ENCODE measurements around the gene GPR78.
"Not testable (repeated sequence)": the region's sequence is repeated elsewhere in the genome, so short reads cannot be mapped to it uniquely, and the experiment has no call there.

GPR78 gene

DNA sequence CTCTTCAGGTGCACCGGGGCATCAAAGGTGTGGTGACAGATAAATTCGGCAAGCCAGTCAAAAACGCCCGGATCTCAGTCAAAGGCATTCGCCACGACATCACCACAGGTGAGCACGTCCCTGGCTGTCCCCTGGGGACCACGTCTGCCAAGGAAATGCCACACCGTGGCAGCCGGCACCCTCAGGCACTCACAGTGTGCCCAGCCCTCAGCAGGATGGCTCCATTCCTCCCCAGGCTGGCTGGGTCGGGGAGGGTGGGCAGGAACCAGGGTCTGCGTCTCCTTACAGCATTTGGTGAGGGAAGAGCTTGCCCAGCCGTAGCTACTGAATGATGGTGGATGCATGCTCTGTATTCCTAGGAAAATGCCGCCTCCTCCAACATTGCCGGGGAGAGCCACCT is 38.2 kb downstream of the GPR78 start:
- DNase-seq = no peak

- no peak for DNase-seq
Observed at GRCh38 chr4:8618961-8619720, 38.9 kb downstream of the GPR78 start.

DNA sequence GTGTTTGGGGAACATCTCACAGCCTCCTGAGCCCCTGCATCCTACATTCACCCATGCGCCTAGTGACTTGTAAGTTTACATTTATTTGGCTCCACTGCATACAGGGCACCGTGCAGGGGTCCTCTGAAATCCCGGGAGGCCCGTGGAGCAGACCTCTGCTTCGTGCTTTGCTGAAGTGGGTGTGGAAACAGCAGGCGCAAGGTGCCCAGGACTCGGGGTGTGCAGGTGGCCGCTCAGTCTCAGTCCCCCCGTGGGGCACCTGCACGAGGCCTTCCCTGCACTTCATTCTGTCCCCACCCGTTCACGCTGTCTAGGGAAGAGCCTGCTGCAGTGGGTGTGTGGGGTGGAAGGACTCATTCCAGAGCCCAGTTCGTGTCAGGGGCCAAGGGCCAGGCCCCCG is 40.9 kb downstream of the GPR78 start:
- not testable (repeated sequence) for DNase-seq

- not testable (repeated sequence) for DNase-seq
Observed at GRCh38 chr4:8624601-8625272, 44.5 kb downstream of the GPR78 start.

DNA sequence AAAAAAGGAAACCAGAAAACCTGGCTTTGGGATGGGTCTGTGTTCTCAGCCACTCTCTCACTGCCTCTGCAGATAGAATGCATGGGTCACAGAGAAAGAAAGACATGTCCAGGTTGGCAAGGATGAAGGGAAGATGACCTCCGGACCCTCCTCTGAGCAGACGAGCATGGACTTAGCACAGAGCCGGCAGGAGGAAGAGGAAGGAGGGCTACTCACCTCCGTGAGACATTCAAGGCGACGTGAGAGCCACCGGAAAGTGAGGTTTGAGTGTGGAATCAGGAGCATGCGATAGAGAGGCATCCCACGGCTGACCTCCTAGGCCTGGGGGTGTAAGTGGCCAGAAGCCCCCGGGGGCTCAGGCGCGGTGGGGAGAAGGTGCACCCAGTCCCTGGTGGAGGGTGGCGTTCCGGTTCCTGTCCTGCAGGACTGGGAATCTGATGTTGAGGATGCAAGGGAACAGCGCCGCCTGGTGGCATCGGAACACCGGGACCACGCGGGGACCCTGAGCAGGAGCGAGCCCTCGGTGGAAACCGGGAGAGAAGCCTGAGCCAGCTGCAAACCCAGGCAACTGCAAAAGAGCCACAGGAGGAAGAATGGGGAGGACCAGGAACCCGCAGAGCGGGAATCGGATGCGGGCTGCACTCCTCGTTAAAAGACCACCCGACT is 50.2 kb downstream of the GPR78 start:
- not testable (repeated sequence) for DNase-seq

- not testable (repeated sequence) for DNase-seq
Observed at GRCh38 chr4:8631896-8632295, 51.7 kb downstream of the GPR78 start.

DNA sequence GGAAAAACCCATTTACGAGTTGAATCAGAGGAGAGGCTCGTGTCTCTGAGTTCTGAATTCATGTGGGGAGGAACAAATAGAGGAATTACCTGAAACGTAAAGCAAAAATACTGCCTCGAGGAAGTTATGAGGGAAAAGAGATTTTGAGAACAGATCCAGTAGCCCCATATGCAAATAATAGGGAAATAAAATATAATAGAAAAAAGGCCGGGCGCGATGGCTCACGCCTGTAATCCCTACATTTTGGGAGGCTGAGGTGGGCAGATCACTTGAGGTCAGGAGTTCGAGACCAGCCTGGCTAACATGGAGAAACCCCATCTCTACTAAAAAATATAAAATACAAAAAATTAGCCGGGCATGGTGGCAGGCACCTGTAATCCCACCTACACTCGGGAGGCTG is 54.6 kb downstream of the GPR78 start:
- not testable (repeated sequence) for DNase-seq

DNA sequence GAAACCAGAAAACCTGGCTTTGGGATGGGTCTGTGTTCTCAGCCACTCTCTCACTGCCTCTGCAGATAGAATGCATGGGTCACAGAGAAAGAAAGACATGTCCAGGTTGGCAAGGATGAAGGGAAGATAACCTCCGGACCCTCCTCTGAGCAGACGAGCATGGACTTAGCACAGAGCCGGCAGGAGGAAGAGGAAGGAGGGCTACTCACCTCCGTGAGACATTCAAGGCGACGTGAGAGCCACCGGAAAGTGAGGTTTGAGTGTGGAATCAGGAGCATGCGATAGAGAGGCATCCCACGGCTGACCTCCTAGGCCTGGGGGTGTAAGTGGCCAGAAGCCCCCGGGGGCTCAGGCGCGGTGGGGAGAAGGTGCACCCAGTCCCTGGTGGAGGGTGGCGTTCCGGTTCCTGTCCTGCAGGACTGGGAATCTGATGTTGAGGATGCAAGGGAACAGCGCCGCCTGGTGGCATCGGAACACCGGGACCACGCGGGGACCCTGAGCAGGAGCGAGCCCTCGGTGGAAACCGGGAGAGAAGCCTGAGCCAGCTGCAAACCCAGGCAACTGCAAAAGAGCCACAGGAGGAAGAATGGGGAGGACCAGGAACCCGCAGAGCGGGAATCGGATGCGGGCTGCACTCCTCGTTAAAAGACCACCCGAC is 55.8 kb downstream of the GPR78 start:
- DNase-seq = not testable (repeated sequence)

Measured in AML-193 (cell line).